Thoracic aorta (tissue), 2 donors: ENCODE measurements around the gene EPRS1. TPM values are rescaled to one million over a fixed set of nuclear protein-coding genes. Genes with fewer than 3 reads are reported as not detected.
A peak's percentile ranks its signal among the peaks of the same experiment; 100 is the strongest.

Experiments used
- ATAC-seq: fragments of 150-250 bp; one replicate; pipeline ENCODE4 v1.8.0; 2017; ENCODE audit warnings: low read depth; ENCODE audit not compliant: insufficient number of reproducible peaks, low FRiP score
- DNase-seq: peaks from one replicate; pipeline ENCODE4 v3.0.0-alpha.2; 2020; ENCODE audit warnings: low spot score
- H3K27ac ChIP-seq, 2 donors: fragments of 200-600 bp; sonication (generic); 1 replicate in 1 of 2; 2 replicates in 1 of 2; pipeline ENCODE4 v1.5.1; 2016; ENCODE audit warnings: mild to moderate bottlenecking in 2 of 2, moderate library complexity in 2 of 2
- H3K27me3 ChIP-seq: fragments of 200-600 bp; sonication (generic); replicated peaks from 2 replicates; pipeline ENCODE4 v1.6.0; 2016; ENCODE audit warnings: mild to moderate bottlenecking; ENCODE audit not compliant: insufficient read depth
- H3K36me3 ChIP-seq: fragments of 200-600 bp; sonication (generic); one replicate; pipeline ENCODE4 v1.5.1; 2016
- H3K4me1 ChIP-seq, 2 donors: fragments of 200-600 bp; sonication (generic); 1 replicate in 1 of 2; 2 replicates in 1 of 2; pipeline versions ENCODE4 v1.5.1 to v1.6.0; 2016; ENCODE audit warnings: low read depth in 2 of 2, mild to moderate bottlenecking in 1 of 2; ENCODE audit not compliant: control insufficient read depth in 1 of 2
- H3K4me3 ChIP-seq: fragments of 200-600 bp; sonication (generic); 2 replicates; pipeline ENCODE4 v1.5.1; 2016; ENCODE audit warnings: mild to moderate bottlenecking
- H3K9me3 ChIP-seq: fragments of 200-600 bp; sonication (generic); 2 replicates; pipeline ENCODE4 v1.5.1; 2016
- total RNA-seq, 2 donors: library from RNA; depleted of rRNA; stranded (reverse); fragments of >200 nt; gene quantifications; one replicate each; pipeline versions ENCODE4 v1.1.0 to v1.2.3, GENCODE V29; 2016
- TF ChIP-seq, protein P1 (sequence below): fragments of 200-600 bp; sonication (generic); IDR thresholded peaks from one replicate; pipeline ENCODE4 v1.5.1; 2019; ENCODE audit warnings: antibody characterized with exemption

The EPRS1 gene
- total RNA-seq, 2 donors from 2014 or later, result 35.1 to 47.6 TPM

GRCh38 chr1:220012259-220012658, 34.0 kb downstream of the EPRS1 start:
- H3K27me3 ChIP-seq, result no peaks in the 10 kb centered on the region
- H3K36me3 ChIP-seq, result peaks cover 8% of the 10 kb centered on the region
- H3K4me3 ChIP-seq, result no peak overlapping the region
- no peaks in the 10 kb centered on the region for H3K9me3 ChIP-seq
- H3K4me1 ChIP-seq, result peaks cover 3 to 38% of the 10 kb centered on the region in 2 donors
- H3K27ac ChIP-seq, result peak overlapping the region; percentile 69 to 76
- ATAC-seq (no peak), DNase-seq (no peak)
- TF ChIP-seq, protein P1, sequence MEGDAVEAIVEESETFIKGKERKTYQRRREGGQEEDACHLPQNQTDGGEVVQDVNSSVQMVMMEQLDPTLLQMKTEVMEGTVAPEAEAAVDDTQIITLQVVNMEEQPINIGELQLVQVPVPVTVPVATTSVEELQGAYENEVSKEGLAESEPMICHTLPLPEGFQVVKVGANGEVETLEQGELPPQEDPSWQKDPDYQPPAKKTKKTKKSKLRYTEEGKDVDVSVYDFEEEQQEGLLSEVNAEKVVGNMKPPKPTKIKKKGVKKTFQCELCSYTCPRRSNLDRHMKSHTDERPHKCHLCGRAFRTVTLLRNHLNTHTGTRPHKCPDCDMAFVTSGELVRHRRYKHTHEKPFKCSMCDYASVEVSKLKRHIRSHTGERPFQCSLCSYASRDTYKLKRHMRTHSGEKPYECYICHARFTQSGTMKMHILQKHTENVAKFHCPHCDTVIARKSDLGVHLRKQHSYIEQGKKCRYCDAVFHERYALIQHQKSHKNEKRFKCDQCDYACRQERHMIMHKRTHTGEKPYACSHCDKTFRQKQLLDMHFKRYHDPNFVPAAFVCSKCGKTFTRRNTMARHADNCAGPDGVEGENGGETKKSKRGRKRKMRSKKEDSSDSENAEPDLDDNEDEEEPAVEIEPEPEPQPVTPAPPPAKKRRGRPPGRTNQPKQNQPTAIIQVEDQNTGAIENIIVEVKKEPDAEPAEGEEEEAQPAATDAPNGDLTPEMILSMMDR, result peak; percentile 31

- Histone ChIP-seq H3K4me1 (peaks cover 3 to 38% of the 10 kb centered on the region in 2 donors), H3K27me3 (no peaks in the 10 kb centered on the region), H3K36me3 (peaks cover 13% of the 10 kb centered on the region), H3K9me3 (no peaks in the 10 kb centered on the region), H3K4me3 (no peak overlapping the region), H3K27ac (peak overlapping the region; percentile 69 to 76)
- ATAC-seq (no peak), DNase-seq (no peak)
- TF ChIP-seq, protein P1, result no peak
Observed at GRCh38 chr1:220011620-220012019, 34.7 kb downstream of the EPRS1 start.

DNA sequence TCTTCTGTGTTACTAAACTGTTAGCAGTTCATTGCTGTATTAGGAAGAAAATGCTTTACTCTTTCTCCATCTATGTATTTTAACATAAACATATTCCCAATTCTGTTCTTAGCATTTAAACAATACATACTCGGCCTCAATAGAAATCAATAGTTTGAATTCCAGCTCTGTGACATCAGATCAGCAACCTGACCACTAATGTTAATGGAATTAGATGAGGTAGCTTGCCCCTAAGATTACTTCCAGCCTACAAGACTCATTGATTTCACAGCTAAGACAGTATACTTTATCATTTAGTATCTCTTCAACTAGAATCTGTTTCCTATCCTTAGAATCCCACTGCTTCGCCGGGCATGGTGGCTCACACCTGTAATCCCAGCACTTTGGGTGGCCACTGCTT, 38.9 kb downstream of the EPRS1 start:
- H3K36me3 ChIP-seq, result peaks cover 25% of the 10 kb centered on the region
- TF ChIP-seq, protein P1, result no peak

DNA sequence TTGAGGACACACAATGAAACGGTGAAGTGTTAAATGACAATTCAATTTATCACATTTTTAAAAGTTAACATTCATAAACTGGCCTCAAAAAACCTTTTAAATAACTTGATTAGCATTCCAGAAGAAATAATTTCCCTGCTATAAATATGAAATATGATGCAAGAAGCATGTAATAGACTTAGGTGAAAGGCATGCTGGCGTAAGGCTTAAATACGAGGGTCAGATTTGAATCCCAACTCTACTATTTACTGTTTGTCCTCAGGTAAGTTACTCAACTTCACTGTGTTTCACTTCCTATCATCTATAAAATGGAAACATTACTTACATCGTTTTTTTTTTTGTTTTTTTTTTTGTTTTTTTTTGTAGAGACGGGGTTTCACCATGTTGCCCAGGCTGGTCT, 40.8 kb downstream of the EPRS1 start:
- no peak overlapping the region for H3K4me3 ChIP-seq
- H3K27me3 ChIP-seq, result no peaks in the 10 kb centered on the region
- peaks cover 0 to 16% of the 10 kb centered on the region in 2 donors for H3K4me1 ChIP-seq
- DNase-seq (no peak), ATAC-seq (no peak)
- TF ChIP-seq, protein P1, result no peak
- H3K27ac ChIP-seq, result no peak overlapping the region
- peaks cover 25% of the 10 kb centered on the region for H3K36me3 ChIP-seq
- H3K9me3 ChIP-seq, result no peaks in the 10 kb centered on the region

More for the DNA sequence above, 38.9 kb downstream of the EPRS1 start:
- H3K27ac ChIP-seq, result no peak overlapping the region
- no peaks in the 10 kb centered on the region for H3K27me3 ChIP-seq
- H3K4me1 ChIP-seq, result peaks cover 0 to 15% of the 10 kb centered on the region in 2 donors
- DNase-seq (no peak), ATAC-seq (no peak)
- H3K4me3 ChIP-seq, result no peak overlapping the region
- no peaks in the 10 kb centered on the region for H3K9me3 ChIP-seq

DNA sequence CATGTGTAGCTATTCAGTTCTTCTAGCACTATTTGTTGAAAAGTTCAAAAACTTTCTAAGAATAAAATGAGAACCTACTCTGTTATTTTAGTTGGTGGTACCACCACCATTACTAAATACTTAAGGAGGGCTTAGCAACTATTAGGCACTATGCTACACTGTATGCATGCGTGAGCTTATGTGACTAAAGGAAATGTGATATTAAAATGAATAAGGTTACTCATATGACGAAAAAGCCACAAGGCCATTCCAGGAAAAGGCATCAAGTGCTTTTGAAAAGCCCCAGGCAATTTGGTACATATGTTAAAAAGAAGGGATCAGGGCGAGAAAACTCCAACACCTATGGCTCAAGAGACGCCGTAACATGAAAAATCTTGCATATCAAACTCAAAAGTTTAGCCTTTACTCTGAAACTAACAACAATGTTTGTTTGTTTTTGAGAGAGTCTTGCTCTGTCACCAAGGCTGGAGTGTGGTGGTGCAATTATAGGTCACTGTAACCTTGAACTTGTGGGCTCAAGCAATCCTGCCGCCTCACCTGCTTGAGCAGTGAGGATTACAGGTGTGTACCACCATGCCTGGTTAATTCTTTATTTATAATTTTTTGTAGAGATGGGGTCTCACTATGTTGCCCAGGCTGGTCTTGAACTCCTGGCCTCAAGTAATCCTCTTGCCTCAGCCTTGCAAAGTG, 42.5 kb downstream of the EPRS1 start:
- no peak for ATAC-seq

More for the DNA sequence above, 42.5 kb downstream of the EPRS1 start:
- H3K4me3 ChIP-seq, result no peak overlapping the region
- H3K27me3 ChIP-seq, result no peaks in the 10 kb centered on the region
- H3K4me1 ChIP-seq, result peaks cover 3 to 22% of the 10 kb centered on the region in 2 donors
- DNase-seq, result no peak
- no peak overlapping the region for H3K27ac ChIP-seq
- TF ChIP-seq, protein P1, result no peak
- no peaks in the 10 kb centered on the region for H3K9me3 ChIP-seq
- peaks cover 18% of the 10 kb centered on the region for H3K36me3 ChIP-seq
